ENCODE measurements around the gene TMEM179. TPM values are rescaled to one million over a fixed set of nuclear protein-coding genes. Genes with fewer than 3 reads are reported as not detected.

Gene TMEM179
- total and polyA plus RNA-seq, 2 of the 8 experiments (the other 6 are each of a cell fraction or from before 2014, with no cell fraction given): 2.9 to 4.0 TPM

GRCh38 chr14:104595116-104595675, 9.4 kb downstream of the TMEM179 start:
- H4K5ac ChIP-seq (ENCODE audit: insufficient read length, low read depth, low read length): no peak overlapping the region
- H2AK5ac ChIP-seq (ENCODE audit: low read depth, low read length): no peak overlapping the region
- H3K4me3 ChIP-seq (ENCODE audit: extremely low read depth in 1 of 4, insufficient read depth in 2 of 4, low read depth in 3 of 4, low read length in 4 of 4): no peak overlapping the region
- ChIA-PET CTCF (ENCODE audit: partially characterized antibody) (interaction anchor here (0.6 to 3.0 kb wide), 4 partner anchors 12 to 658 kb away, joined by 3 to 11 read pairs (median 4); no protein-coding TSS in a partner anchor), POLR2A (ENCODE audit: partially characterized antibody) (no interaction called here)
- no peaks in the 10 kb centered on the region; a peak in 1 of 7 replicates for H3K4me1 ChIP-seq (replicated peaks in 1 of 4; ENCODE audit: control insufficient read depth in 3 of 4, insufficient read depth in 4 of 4, low read length in 3 of 4)
- H4K91ac ChIP-seq (replicated peaks; ENCODE audit: insufficient read length, low read length): no peak overlapping the region
- no peak overlapping the region for H2BK20ac ChIP-seq (ENCODE audit: low read length)
- H3K4me2 ChIP-seq (ENCODE audit: insufficient read depth in 1 of 2, low read depth in 2 of 2, low read length in 2 of 2): no peak overlapping the region
- no peak overlapping the region for H3K14ac ChIP-seq (ENCODE audit: insufficient read length)
- DNase-seq (ENCODE audit: low read depth in 1 of 2, low spot score in 2 of 2): no peak
- H3K36me3 ChIP-seq (ENCODE audit: control insufficient read depth in 2 of 4, insufficient read depth in 4 of 4, low read length in 3 of 4): no peaks in the 10 kb centered on the region; a peak in 1 of 8 replicates
- no peaks in the 10 kb centered on the region for H3K79me2 ChIP-seq (ENCODE audit: control insufficient read depth in 1 of 2, insufficient read depth in 2 of 2, low read length in 2 of 2)
- no peak overlapping the region for H2BK12ac ChIP-seq (ENCODE audit: low read depth, low read length)
- WGBS, 2 experiments (ENCODE audit: extremely low coverage in 1 of 2, insufficient coverage in 1 of 2, insufficient read length in 1 of 2, insufficient replicate concordance in 2 of 2, low coverage in 1 of 2, low lambda C conversion rate in 2 of 2, missing lambda C conversion rate in 1 of 2): 85% methylated on average over 12 of the region's 14 CpGs; no CpG with 5 or more reads in 1 of the 2 experiments
- no peaks in the 10 kb centered on the region for H3K9me3 ChIP-seq (ENCODE audit: insufficient read depth in 2 of 2, low read depth in 1 of 2, low read length in 1 of 2)
- H3K23ac ChIP-seq (ENCODE audit: insufficient read length): no peak overlapping the region
- H2BK15ac ChIP-seq (ENCODE audit: low read length): no peak overlapping the region
- H3K23me2 ChIP-seq (ENCODE audit: low read depth, low read length): no peaks in the 10 kb centered on the region
- no peak overlapping the region for H2AFZ ChIP-seq (ENCODE audit: low read length)
- H4K8ac ChIP-seq (ENCODE audit: extremely low read depth, insufficient read depth, low read length): no peak overlapping the region; the same call in 1 of the 2 replicates
- H3K27me3 ChIP-seq (replicated peaks in 1 of 4; ENCODE audit: control insufficient read depth in 3 of 4, extremely low read depth in 1 of 4, insufficient read depth in 3 of 4, low read length in 3 of 4): no peaks in the 10 kb centered on the region
- no peak overlapping the region for H3K27ac ChIP-seq (ENCODE audit: low read depth, low read length)
- FAIRE-seq: no peak
- H4K20me1 ChIP-seq (replicated peaks in 1 of 2; ENCODE audit: control insufficient read depth in 1 of 2, insufficient read depth in 2 of 2, low read length in 2 of 2): peaks cover 0 to 6% of the 10 kb centered on the region in 2 experiments
- no peak overlapping the region for H2BK120ac ChIP-seq (replicated peaks; ENCODE audit: low read depth, low read length)
- no peak overlapping the region for H2BK5ac ChIP-seq (ENCODE audit: low read depth, low read length)
- no peak overlapping the region for H3K18ac ChIP-seq (ENCODE audit: extremely low read depth, low read length)
- peaks cover 4% of the 10 kb centered on the region; the same call in 1 of the 2 replicates for H3K79me1 ChIP-seq (ENCODE audit: low read depth, low read length)
- no peak overlapping the region for H3K4ac ChIP-seq (replicated peaks; ENCODE audit: insufficient read length, low read depth, low read length)
- H3K9ac ChIP-seq (replicated peaks in 1 of 4; ENCODE audit: extremely low read depth in 1 of 4, low read depth in 3 of 4, low read length in 3 of 4): no peak overlapping the region
- H3K56ac ChIP-seq (replicated peaks; ENCODE audit: insufficient read length, low read depth, low read length): no peak overlapping the region
- TF ChIP-seq ATF3 (IDR thresholded peaks at IDR 0.05; ENCODE audit: insufficient read depth, low read depth, low read length) (no peak), NANOG (IDR thresholded peaks at IDR 0.05; ENCODE audit: insufficient read depth, low read depth, low read length, poor library complexity, severe bottlenecking) (no peak), KDM4A (IDR thresholded peaks at IDR 0.05; ENCODE audit: low read depth, low read length, severe bottlenecking) (no peak), CHD2 (IDR thresholded peaks at IDR 0.05; ENCODE audit: low read length) (no peak), BRCA1 (IDR thresholded peaks at IDR 0.05; ENCODE audit: low read depth, low read length) (no peak), MAX (IDR thresholded peaks at IDR 0.05) (no peak), RNF2 (IDR thresholded peaks at IDR 0.05; ENCODE audit: borderline replicate concordance, low read depth, low read length, missing control alignments, poor library complexity, severe bottlenecking) (no peak), ZNF274 (IDR thresholded peaks at IDR 0.05; ENCODE audit: borderline replicate concordance, extremely low read depth, low read length) (no peak), HDAC6 (IDR thresholded peaks at IDR 0.05; ENCODE audit: low read depth, low read length) (no peak), JUND (IDR thresholded peaks at IDR 0.05; ENCODE audit: low read length) (no peak), TAF7 (optimal IDR thresholded peaks at IDR 0.05; ENCODE audit: borderline replicate concordance, low read depth, low read length) (no peak), RAD21 (IDR thresholded peaks at IDR 0.05 in 1 of 2, conservative IDR thresholded peaks at IDR 0.05 in 1 of 2; ENCODE audit: low read depth in 2 of 2, low read length in 2 of 2) (no peak)

Measured in H1 (cell line).